Hepatocyte (in vitro differentiated cells): ENCODE measurements around the gene ARHGAP6. TPM values are rescaled to one million over a fixed set of nuclear protein-coding genes. Genes with fewer than 3 reads are reported as not detected.

ENCODE experiments used
- DNase-seq: peaks from one replicate; pipeline ENCODE4 v3.0.0-alpha.2; 2016; ENCODE audit warnings: low spot score
- H2AFZ ChIP-seq: fragments of 200-600 bp; sonication (generic); 2 replicates; pipeline ENCODE4 v1.6.0; 2016; ENCODE audit warnings: antibody characterized with exemption, mild to moderate bottlenecking
- H3K27ac ChIP-seq: fragments of 200-600 bp; sonication (generic); 2 replicates; pipeline ENCODE4 v1.5.1; 2016; ENCODE audit warnings: mild to moderate bottlenecking
- H3K27me3 ChIP-seq: fragments of 200-600 bp; sonication (generic); 2 replicates; pipeline ENCODE4 v1.6.1; 2016
- H3K36me3 ChIP-seq: fragments of 200-600 bp; sonication (generic); replicated peaks from 2 replicates; pipeline ENCODE4 v1.5.1; 2016; ENCODE audit warnings: low read depth; ENCODE audit not compliant: insufficient read depth
- H3K4me1 ChIP-seq: fragments of 200-600 bp; sonication (generic); 2 replicates; pipeline ENCODE4 v1.5.1; 2016; ENCODE audit warnings: mild to moderate bottlenecking, moderate library complexity; ENCODE audit not compliant: insufficient read depth
- H3K4me2 ChIP-seq: fragments of 200-600 bp; sonication (generic); 2 replicates; pipeline ENCODE4 v1.6.0; 2016
- H3K4me3 ChIP-seq: fragments of 200-600 bp; sonication (generic); 2 replicates; pipeline ENCODE4 v1.5.1; 2016; ENCODE audit warnings: mild to moderate bottlenecking
- H3K79me2 ChIP-seq: fragments of 200-600 bp; sonication (generic); 2 replicates; pipeline ENCODE4 v1.6.0; 2017; ENCODE audit warnings: mild to moderate bottlenecking
- H3K9me2 ChIP-seq: fragments of 200-600 bp; sonication (generic); replicated peaks from 2 replicates; pipeline ENCODE4 v1.6.0; 2017; ENCODE audit warnings: mild to moderate bottlenecking; ENCODE audit not compliant: insufficient read depth
- H3K9me3 ChIP-seq: fragments of 200-600 bp; sonication (generic); 2 replicates; pipeline ENCODE4 v1.5.1; 2016; ENCODE audit warnings: low read depth, mild to moderate bottlenecking
- H4K20me1 ChIP-seq: fragments of 200-600 bp; sonication (generic); 2 replicates; pipeline ENCODE4 v1.6.0; 2016; ENCODE audit warnings: mild to moderate bottlenecking; ENCODE audit not compliant: insufficient read depth, poor library complexity, severe bottlenecking
- CTCF ChIP-seq: fragments of 200-600 bp; sonication (generic); IDR thresholded peaks from 2 replicates; pipeline ENCODE4 v1.5.1; 2016; ENCODE audit warnings: antibody characterized with exemption, mild to moderate bottlenecking; ENCODE audit not compliant: poor library complexity
- EZH2 ChIP-seq: fragments of 200-600 bp; sonication (generic); IDR thresholded peaks from 2 replicates; pipeline ENCODE4 v1.6.1; 2016; ENCODE audit warnings: antibody characterized with exemption, mild to moderate bottlenecking, borderline replicate concordance
- EZH2phosphoT487 ChIP-seq: fragments of 200-600 bp; sonication (generic); IDR thresholded peaks from one replicate; pipeline ENCODE4 v1.6.1; 2018; ENCODE audit warnings: antibody characterized with exemption, mild to moderate bottlenecking, low read depth, moderate library complexity; ENCODE audit not compliant: unreplicated experiment, severe bottlenecking
- WGBS: methylation state at CpG from one replicate; pipeline ENCODE4 v1.1.6; 2016; ENCODE audit warnings: low lambda C conversion rate; ENCODE audit errors: missing lambda C conversion rate; 5-methylcytosine and 5-hydroxymethylcytosine counted together
- polyA plus RNA-seq: library from polyadenylated mRNA; unstranded; fragments of >200 nt; fragmentation: Nextera tagmentation; extraction: Ambion mirVana; gene quantifications from 2 replicates; pipeline ENCODE4 v1.2.1, GENCODE V29; 2016
- total RNA-seq: library from RNA; depleted of rRNA; stranded (reverse); fragments of >200 nt; gene quantifications from 2 replicates; pipeline ENCODE4 v1.2.3, GENCODE V29; 2014

The ARHGAP6 gene
- total and polyA plus RNA-seq, 2 experiments from 2014 or later: 4.9 to 6.9 TPM

- no peaks in the 10 kb centered on the region for H4K20me1 ChIP-seq
- TF ChIP-seq CTCF (no peak), EZH2phosphoT487 (no peak), EZH2 (no peak)
- H3K4me1 ChIP-seq: no peaks in the 10 kb centered on the region
- WGBS: 76% methylated on average over 4 of the region's 4 CpGs
- H3K27me3 ChIP-seq: no peaks in the 10 kb centered on the region
- no peak overlapping the region for H3K27ac ChIP-seq
- DNase-seq: no peak
- no peaks in the 10 kb centered on the region for H3K9me3 ChIP-seq
- no peaks in the 10 kb centered on the region for H3K9me2 ChIP-seq
- no peaks in the 10 kb centered on the region for H3K79me2 ChIP-seq
- no peak overlapping the region for H3K4me2 ChIP-seq
- H3K4me3 ChIP-seq: no peak overlapping the region
- H2AFZ ChIP-seq: no peak overlapping the region
- H3K36me3 ChIP-seq: no peaks in the 10 kb centered on the region
These were observed 493.8 kb downstream of the ARHGAP6 start for GRCh38 chrX:11171956-11172355.

- Histone ChIP-seq H3K79me2 (no peaks in the 10 kb centered on the region), H3K27me3 (no peaks in the 10 kb centered on the region), H4K20me1 (no peaks in the 10 kb centered on the region), H3K9me2 (no peaks in the 10 kb centered on the region), H3K4me3 (no peak overlapping the region), H3K4me2 (no peak overlapping the region), H3K9me3 (peaks cover 4% of the 10 kb centered on the region), H3K36me3 (no peaks in the 10 kb centered on the region), H3K27ac (no peak overlapping the region), H3K4me1 (no peaks in the 10 kb centered on the region), H2AFZ (no peak overlapping the region)
- TF ChIP-seq EZH2 (no peak), EZH2phosphoT487 (no peak), CTCF (no peak)
- no peak for DNase-seq
- WGBS: 76% methylated on average over 6 of the region's 6 CpGs
These were observed 501.3 kb downstream of the ARHGAP6 start for GRCh38 chrX:11164433-11164832.

- 88% methylated on average over 1 of the region's 1 CpG for WGBS
- H3K4me3 ChIP-seq: no peak overlapping the region
These were observed 506.6 kb downstream of the ARHGAP6 start for GRCh38 chrX:11159149-11159548.

More at GRCh38 chrX:11159149-11159548, 506.6 kb downstream of the ARHGAP6 start:
- H4K20me1 ChIP-seq: no peaks in the 10 kb centered on the region
- H3K9me2 ChIP-seq: no peaks in the 10 kb centered on the region
- H3K36me3 ChIP-seq: no peaks in the 10 kb centered on the region
- no peak overlapping the region for H2AFZ ChIP-seq
- no peak overlapping the region for H3K27ac ChIP-seq
- peaks cover 4% of the 10 kb centered on the region for H3K9me3 ChIP-seq
- TF ChIP-seq CTCF (no peak), EZH2phosphoT487 (no peak), EZH2 (no peak)
- H3K79me2 ChIP-seq: no peaks in the 10 kb centered on the region
- no peaks in the 10 kb centered on the region for H3K4me1 ChIP-seq
- no peak for DNase-seq
- H3K4me2 ChIP-seq: no peak overlapping the region
- no peaks in the 10 kb centered on the region for H3K27me3 ChIP-seq
